HepG2 (cell line): ENCODE measurements around the gene MYH7B. TPM values are rescaled to one million over a fixed set of nuclear protein-coding genes. Genes with fewer than 3 reads are reported as not detected.
A peak's percentile ranks its signal among the peaks of the same experiment; 100 is the strongest.

ENCODE experiments used
- DRAP1 ChIP-seq: IDR thresholded peaks from 2 replicates; pipeline ENCODE4 v1.6.1; 2016; ENCODE audit warnings: missing genetic modification reagents, missing compliant biosample characterization
- JARID2 ChIP-seq: sonication (generic); formaldehyde crosslinking; IDR thresholded peaks from 2 replicates; pipeline ENCODE4 v1.8.1; 2023; ENCODE audit warnings: missing genetic modification reagents, inconsistent platforms; ENCODE audit not compliant: insufficient replicate concordance
- KIAA2018 ChIP-seq: sonication (generic); formaldehyde crosslinking; IDR thresholded peaks from 2 replicates; pipeline ENCODE4 v1.5.0; 2020; ENCODE audit warnings: mild to moderate bottlenecking, missing genetic modification reagents, borderline replicate concordance
- MAZ ChIP-seq, 2 experiments: sonication (generic) in 1 of 2; formaldehyde crosslinking in 1 of 2; IDR thresholded peaks; 2 replicates each; pipeline versions ENCODE4 v1.5.0 to v1.6.1; 2012 to 2020; ENCODE audit warnings: low read depth in 2 of 2, mild to moderate bottlenecking in 2 of 2, borderline replicate concordance in 1 of 2, improper control_type of control experiment in 1 of 2, low read length in 1 of 2, missing genetic modification reagents in 1 of 2, moderate library complexity in 1 of 2
- NFKBIZ ChIP-seq: IDR thresholded peaks from 2 replicates; pipeline ENCODE4 v1.6.1; 2018; ENCODE audit warnings: missing genetic modification reagents, missing compliant biosample characterization
- PITX1 ChIP-seq: sonication (generic); formaldehyde crosslinking; IDR thresholded peaks from 2 replicates; pipeline ENCODE4 v1.5.1; 2020; ENCODE audit warnings: mild to moderate bottlenecking, missing genetic modification reagents
- RFX1 ChIP-seq: fragments of 450-650 bp; IDR thresholded peaks from 2 replicates; pipeline ENCODE4 v1.6.1; 2017
- ZNF510 ChIP-seq: sonication (generic); formaldehyde crosslinking; IDR thresholded peaks from 2 replicates; pipeline ENCODE4 v1.4.0; 2020; ENCODE audit warnings: low read depth, mild to moderate bottlenecking, missing genetic modification reagents
- ZSCAN21 ChIP-seq: sonication (generic); formaldehyde crosslinking; IDR thresholded peaks from 2 replicates; pipeline ENCODE4 v1.8.0; 2022; ENCODE audit warnings: mild to moderate bottlenecking, missing genetic modification reagents, moderate library complexity, borderline replicate concordance
- polyA plus RNA-seq, 8 experiments: library from polyadenylated mRNA; depleted of rRNA in 3 of 8; stranded (reverse) in 7 of 8; unstranded in 1 of 8; fragments of >200 nt; fragmentation: Illumina TruSeq in 4 of 8; extraction: Trizol in 4 of 8; gene quantifications; 2 replicates each; pipeline versions ENCODE4 v1.2.1 to v1.2.3, GENCODE V29; 2011 to 2016; ENCODE audit warnings: low read depth in 4 of 8, missing spikeins in 1 of 8, mixed read lengths in 1 of 8; ENCODE audit not compliant: insufficient read depth in 1 of 8
- total RNA-seq, 5 experiments: library from RNA; depleted of rRNA; stranded (reverse); fragments of >200 nt; fragmentation: Illumina TruSeq; extraction: Trizol; gene quantifications; 2 replicates each; pipeline ENCODE4 v1.2.3, GENCODE V29; 2016; ENCODE audit warnings: low read depth in 1 of 5
- TF ChIP-seq, protein P1 (sequence below): IDR thresholded peaks from 2 replicates; pipeline ENCODE4 v1.6.1; 2016; ENCODE audit warnings: low read depth, borderline replicate concordance
- TF ChIP-seq, protein P2 (sequence below), 2 experiments: sonication (generic) in 1 of 2; formaldehyde crosslinking in 1 of 2; IDR thresholded peaks; 2 replicates each; pipeline versions ENCODE4 v1.6.1 to v1.9.0; 2014 to 2022; ENCODE audit warnings: antibody characterized with exemption in 1 of 2, borderline replicate concordance in 1 of 2, inconsistent platforms in 1 of 2, low read depth in 1 of 2, missing genetic modification reagents in 1 of 2

The MYH7B gene
- total and polyA plus RNA-seq, 2 of the 13 experiments (the other 11 are each of a cell fraction or from before 2014, with no cell fraction given) = 0.05 to 0.20 TPM

- TF ChIP-seq ZSCAN21 (CRISPR knock-in tag) (peak; percentile 95), RFX1 (no peak), KIAA2018 (CRISPR knock-in tag) (no peak), MAZ (IDR thresholded peaks at IDR 0.05; ENCODE audit: borderline replicate concordance, low read depth, low read length) (peak; percentile 87; the same call in 1 of the 2 replicates), MAZ (CRISPR knock-in tag; IDR thresholded peaks at IDR 0.05; ENCODE audit: low read depth) (peak; percentile 98), PITX1 (CRISPR knock-in tag) (peak; percentile 89), JARID2 (peak; percentile 90), NFKBIZ (peak; percentile 82), DRAP1 (CRISPR knock-in tag) (peak; percentile 99), ZNF510 (peak; percentile 97)
- TF ChIP-seq, protein P1, sequence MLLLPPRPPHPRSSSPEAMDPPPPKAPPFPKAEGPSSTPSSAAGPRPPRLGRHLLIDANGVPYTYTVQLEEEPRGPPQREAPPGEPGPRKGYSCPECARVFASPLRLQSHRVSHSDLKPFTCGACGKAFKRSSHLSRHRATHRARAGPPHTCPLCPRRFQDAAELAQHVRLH (CRISPR knock-in tag) = peak; percentile 98
- TF ChIP-seq, protein P2, sequence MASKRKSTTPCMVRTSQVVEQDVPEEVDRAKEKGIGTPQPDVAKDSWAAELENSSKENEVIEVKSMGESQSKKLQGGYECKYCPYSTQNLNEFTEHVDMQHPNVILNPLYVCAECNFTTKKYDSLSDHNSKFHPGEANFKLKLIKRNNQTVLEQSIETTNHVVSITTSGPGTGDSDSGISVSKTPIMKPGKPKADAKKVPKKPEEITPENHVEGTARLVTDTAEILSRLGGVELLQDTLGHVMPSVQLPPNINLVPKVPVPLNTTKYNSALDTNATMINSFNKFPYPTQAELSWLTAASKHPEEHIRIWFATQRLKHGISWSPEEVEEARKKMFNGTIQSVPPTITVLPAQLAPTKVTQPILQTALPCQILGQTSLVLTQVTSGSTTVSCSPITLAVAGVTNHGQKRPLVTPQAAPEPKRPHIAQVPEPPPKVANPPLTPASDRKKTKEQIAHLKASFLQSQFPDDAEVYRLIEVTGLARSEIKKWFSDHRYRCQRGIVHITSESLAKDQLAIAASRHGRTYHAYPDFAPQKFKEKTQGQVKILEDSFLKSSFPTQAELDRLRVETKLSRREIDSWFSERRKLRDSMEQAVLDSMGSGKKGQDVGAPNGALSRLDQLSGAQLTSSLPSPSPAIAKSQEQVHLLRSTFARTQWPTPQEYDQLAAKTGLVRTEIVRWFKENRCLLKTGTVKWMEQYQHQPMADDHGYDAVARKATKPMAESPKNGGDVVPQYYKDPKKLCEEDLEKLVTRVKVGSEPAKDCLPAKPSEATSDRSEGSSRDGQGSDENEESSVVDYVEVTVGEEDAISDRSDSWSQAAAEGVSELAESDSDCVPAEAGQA (IDR thresholded peaks at IDR 0.05; ENCODE audit: low read depth) = peak; percentile 70; the same call in 1 of the 2 replicates
- TF ChIP-seq, protein P2 (CRISPR knock-in tag; IDR thresholded peaks at IDR 0.05; ENCODE audit: borderline replicate concordance) = no peak; the same call in 1 of the 2 replicates
Measured at GRCh38 chr20:34955231-34956040, at the start of gene MYH7B, which contains the start of gene GSS (continued).
